SH-SY5Y (cell line): ENCODE results near the gene PPP1R11.

Source experiments
- GATA2 ChIP-seq: IDR thresholded peaks from 2 replicates; pipeline ENCODE4 v1.6.1; 2011; ENCODE audit warnings: mild to moderate bottlenecking, low read depth, low read length
- GATA3 ChIP-seq: IDR thresholded peaks from 2 replicates; pipeline ENCODE4 v1.6.1; 2011; ENCODE audit warnings: low read depth, mild to moderate bottlenecking, low read length, moderate library complexity

DNA sequence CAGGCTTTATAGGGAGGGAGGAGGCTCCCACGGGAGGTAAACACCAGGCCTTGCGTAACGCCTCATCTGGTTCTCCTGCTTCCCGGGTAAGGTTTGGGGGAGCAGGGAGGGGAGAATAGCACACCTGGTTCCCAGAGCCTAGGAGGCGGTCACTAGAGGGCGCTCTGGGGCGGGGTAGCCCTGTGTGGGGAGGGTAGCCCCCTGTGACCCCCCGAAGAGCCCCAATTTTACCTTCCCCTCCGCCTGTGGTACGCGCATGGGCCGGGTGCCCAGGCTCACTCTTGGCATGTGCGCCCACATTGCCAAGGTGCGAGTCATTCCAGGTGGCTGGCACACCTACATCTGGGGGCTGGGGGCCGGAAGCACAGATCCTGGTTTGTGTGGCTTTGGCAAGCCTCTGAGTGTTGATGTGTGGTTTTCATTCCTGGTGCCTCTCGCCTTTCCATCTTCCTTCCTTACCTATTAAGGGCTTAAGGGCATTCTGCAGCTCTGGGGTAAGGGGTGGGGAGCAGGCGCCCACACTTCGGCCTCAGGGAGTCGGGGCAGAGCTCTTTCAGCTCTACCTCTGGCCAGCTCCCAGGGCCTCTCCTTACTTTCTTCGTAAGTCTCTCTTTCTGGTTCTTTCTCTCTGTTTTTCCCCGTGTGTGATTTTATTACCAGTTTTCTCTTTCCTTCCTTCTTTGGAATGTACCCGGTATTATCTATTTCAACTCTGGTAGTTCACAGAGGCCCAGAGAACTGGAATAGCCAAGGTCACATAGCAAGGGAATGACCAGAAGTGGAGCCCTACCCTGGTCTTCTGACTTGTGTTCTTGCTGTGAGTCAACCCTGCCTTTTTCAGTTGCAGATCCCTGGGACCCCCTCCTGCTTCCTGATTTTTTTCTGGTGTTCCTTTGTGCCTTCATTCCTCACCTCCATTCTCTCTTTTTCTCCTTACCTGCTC is 9.1 kb downstream of the PPP1R11 start:
- TF ChIP-seq GATA2 (no peak), GATA3 (no peak)
